Measurements from ENCODE around the gene HSD11B1.

HSD11B1 gene

DNA sequence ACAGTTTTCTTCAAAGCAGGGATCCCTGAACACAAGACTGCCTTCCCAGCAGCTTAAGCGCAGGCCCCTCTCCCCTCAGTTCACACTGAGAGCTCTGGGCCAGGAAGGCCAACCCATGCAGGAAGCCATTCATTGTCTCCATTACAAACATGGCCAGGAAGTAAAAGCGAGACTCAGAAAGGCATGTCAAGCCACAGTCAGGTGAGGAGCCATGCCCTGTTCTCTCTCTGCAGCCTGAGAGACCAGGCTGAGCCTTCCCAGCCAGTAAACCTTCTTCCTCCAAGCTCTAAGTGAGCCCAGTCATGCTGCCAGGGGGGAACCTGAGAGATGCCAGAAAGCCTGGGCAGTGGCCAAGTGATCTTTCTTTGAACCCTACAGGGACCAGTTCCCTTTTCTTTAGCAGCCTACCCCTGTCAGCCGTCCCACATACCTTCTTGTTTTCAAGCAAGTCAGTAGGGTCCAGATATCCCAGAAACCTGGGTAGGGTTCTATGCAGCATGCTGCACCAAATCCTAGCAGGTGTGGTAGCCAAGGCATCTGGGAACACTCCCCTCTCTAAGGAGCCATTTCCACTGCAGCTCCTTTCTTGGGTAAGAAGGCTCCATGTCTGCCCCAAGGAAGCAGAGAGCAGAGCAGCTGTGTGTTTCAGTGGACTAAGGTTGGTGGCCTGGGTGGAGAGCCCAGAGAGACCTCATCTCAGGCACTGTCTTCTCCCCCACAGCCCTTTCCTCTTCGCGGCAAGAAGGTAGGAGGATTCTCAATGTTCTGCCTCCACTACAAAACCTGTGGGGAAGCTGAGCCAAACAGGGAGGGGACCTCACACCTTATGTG lies 52.2 kb downstream of the HSD11B1 start:
- no peak for FAIRE-seq

DNA sequence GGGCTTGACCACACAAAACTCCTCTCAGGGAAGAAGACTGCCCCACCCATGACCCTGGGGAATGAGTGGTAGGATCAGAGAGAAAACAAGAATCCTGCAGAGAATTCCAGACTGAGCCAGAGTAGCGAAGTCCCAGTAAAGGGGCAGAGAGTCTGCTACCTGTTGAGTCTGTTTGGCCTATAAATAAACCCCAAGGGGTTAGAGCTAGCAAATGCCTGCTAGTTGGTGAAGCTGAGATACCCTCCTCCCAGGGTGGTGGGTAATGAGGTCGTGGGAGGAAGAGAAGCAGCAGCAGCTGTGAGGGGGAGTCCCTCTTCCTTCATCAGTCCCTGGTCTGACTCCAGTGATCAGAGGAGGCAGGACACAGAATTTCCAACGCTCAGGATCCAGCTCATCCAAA lies 53.8 kb downstream of the HSD11B1 start:
- no peak for FAIRE-seq

DNA sequence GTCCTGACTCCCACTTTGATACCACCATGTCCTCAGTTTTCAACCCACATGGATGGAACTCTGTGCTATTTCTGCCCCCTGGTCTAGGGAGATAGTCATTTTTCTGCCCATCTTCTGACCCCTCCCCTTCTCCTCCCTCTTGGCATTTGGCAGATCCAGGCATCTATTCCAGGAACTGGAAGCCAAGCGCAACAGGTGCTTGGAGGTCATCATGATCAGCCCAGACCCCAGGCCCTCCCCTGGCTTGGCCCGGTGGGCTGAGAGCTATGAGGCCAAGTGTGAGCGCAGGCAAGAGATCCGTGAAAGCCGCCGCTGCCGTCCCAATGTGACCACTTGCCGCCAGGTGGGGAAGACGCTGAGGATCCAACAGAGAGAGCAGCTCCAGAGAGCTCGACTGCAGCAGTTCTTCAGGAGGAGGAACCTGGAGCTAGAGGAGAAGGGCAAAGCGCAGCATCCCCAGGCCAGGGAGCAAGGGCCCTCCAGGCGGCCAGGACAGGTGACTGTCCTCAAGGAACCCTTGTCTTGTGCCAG lies 55.2 kb downstream of the HSD11B1 start:
- no peak for FAIRE-seq

DNA sequence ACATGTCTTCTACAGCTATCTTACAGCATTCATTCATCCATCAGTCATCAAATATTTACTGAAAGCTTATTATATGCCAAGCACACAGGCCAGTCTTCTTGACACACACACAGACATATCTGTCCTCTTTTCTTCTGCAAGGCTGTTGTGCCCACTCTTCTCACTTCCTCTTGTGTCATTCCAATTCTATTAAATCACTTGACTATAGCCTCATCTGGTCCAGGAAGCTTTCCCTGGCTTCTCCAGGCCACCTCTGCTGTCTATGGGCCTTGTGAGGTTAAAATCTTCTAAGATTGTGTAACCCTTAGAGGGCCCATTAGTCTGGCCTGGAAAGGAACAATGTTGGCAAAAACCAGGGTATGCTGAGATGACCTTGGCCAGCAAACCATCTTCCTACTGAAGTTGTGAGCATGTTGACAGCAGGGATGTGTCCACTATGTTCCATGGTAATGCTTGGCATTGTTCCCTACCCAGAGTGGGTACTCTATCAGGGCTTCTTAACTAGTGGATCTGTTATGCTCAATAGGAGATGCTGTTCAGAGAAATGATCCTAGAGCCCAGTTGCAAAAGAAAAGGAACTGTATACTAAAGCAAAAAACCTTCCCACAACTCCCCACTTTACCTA lies 56.5 kb downstream of the HSD11B1 start:
- FAIRE-seq: no peak

DNA sequence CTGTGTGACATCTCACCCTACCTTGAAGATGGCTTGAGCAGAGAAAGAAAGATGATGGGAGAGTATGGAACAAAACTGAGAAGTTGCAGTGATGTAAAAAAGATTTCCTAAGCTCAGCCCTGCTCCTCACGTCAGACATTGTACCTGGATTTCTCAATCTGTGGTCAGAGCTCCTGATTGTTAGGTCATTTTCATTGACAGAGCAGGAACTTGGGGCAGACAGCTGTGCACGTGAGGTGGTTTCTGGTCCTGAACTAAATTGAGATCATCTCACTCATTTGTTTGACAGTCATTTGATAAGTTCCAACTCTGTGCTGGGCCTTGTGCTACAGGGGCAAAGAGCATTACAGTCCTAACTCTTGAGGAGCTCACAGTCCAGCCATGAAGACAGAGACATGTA lies 61.4 kb downstream of the HSD11B1 start:
- FAIRE-seq: no peak

DNA sequence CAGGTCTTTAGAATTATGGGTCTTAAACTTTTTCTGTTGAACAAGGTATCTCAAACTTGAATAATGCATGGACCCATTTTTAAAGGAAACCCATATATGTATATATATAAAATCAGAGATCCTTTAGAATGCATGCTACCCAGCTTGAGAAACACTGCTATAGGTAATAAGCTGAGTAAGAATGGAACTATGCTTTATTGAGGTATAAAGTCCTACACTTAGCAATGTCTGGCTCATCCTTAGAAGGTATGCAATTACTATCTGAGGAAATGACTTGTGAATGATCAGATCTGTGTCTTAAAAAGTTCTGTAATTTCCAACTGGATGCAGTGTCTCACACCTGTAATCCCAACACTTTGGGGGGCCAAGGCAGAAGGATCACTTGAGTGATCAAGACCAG lies 62.5 kb downstream of the HSD11B1 start:
- no peak for FAIRE-seq

DNA sequence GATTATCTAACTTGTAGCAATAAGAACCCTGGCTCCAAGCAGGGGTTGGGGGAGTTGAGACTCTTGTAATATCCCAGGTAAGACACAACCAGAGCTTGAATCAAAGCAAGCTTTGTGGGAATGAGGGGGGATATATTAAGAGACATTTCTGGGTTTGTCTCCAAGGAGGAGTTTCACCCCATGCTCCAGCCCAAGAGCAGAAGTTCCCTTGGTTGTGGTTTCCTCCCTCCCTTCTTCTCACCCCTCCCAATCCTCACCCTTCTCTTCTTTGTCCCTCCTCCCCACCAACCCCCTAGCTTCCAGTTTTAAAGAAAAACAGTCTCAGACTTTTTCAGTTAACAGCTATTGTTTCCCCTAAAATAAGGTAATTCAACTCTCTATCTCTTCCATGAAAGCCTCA lies 63.1 kb downstream of the HSD11B1 start:
- no peak for FAIRE-seq

DNA sequence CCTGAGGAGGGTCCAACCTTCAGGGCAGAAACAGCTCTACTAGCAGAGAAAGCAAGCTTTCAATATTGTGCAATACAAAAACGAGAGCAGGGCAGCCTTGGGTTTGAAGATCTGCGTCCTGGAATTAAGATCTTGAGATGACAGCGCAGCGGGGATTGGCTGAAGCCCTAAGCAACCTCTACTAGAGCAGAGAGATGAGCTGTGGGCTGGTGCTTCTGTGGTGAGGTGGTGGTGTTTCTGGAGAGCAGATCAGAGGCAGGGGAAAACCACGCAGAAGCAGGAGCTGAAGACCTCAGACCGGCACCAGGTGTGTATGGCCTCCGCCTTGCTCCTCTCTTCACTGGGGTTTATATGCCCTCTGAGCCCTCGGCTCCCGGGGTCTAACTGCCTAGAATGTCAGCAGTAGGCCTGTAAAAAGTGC lies 63.7 kb downstream of the HSD11B1 start:
- FAIRE-seq: no peak

DNA sequence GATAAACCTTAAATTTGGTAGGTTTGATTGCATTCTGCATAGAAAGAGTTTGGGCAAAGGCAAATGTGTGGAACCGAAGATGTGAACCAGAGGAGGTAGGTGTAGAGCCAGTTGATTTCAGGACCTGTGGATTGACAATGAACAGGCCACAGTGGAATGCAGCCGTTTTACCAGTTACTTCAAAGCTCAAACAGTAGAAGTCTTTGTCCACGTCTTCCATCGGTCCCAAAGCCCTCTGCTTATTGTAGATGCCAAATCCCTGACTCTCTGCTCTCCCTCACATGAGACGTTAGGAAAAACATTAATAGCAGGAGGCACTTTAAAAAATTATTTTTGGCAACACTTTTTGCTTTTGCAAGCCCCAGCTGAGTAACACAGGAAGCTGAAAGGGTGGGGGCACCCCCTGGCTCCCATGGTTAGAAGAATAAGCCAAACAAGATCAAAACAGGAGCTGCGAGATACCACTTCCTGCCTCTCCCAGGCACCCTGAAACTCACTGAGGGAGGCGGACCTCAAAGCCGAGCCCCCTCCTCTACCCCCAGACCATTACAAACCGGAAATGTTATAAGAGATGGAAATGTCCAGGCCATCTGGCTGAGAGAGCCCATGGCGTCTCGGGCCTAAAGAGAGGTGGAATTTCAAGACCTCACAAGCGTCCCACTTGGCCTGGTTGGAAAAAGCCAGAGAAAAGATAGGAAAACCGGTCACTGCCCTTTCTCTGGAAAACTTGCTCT lies 64.7 kb downstream of the HSD11B1 start:
- FAIRE-seq: peak; percentile 99

DNA sequence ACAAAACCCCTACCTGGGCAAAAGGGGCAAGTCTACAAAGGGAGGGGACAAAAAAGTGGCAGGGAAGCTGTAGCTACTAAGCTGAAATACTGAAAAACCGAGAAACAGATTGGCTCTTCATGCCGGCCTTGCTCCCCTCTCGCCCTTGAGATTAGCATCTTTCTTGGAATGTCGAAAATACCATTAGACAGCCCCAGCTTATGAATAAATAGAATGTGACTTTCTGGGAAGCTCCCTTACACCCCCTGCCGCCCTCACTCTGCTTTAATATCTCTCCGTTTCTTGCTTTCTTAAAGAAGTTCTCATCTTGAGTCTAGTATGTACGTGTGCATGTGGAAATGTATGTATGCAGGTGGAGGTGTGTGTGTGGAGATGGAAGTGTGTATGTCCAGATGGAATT lies 65.3 kb downstream of the HSD11B1 start:
- peak; percentile 86 for FAIRE-seq

DNA sequence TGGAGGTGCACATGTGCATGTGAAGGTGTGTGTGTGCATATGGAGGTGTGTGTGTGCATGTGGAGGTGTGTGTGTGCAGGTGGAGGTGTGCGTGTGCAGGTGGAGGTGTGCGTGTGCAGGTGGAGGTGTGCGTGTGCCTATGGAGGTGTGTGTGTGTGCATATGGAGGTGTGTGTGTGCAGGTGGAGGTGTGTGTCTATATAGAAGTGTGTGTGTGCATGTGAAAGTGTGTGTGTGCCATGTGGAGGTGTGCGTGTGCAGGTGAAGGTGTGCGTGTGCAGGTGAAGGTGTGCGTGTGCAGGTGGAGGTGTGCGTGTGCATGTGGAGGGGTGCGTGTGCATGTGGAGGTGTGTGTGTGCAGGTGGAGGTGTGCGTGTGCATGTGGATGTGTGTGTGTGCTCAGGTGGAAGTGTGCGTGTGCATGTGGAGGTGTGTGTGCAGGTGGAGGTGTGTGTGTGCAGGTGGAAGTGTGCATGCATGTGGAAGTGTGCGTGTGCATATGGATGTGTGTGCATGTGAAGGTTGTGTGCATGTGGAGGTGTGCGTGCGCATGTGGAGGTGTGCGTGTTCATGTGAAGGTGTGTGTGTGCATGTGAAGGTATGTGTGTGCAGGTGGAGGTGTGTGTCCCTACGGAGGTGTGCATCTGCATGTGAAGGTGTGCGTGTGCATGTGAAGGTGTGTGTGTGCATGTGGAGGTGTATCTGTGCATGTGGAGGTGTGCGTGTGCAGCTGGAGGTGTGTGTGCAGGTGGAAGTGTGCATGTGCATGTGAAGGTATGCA lies 66.2 kb downstream of the HSD11B1 start:
- no peak for FAIRE-seq

DNA sequence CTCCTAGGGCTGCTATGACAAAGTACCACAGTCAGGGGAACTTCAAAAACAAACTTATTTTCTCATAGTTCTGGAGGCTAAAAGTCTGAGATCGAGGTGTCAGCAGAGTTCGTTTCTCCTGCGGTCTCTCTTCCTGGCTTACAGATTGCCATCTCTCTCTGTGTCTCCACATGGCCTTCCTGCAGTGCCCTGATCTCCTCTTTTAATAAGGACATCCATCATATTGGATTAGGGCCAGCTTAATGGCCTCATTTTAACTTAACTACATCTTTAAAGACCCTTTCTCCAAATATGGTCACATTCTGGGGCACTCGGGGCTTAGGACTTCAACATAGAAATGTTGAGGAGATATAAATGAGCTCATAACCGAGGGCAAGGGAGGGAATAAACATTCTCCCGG lies 67.5 kb downstream of the HSD11B1 start:
- FAIRE-seq: no peak

DNA sequence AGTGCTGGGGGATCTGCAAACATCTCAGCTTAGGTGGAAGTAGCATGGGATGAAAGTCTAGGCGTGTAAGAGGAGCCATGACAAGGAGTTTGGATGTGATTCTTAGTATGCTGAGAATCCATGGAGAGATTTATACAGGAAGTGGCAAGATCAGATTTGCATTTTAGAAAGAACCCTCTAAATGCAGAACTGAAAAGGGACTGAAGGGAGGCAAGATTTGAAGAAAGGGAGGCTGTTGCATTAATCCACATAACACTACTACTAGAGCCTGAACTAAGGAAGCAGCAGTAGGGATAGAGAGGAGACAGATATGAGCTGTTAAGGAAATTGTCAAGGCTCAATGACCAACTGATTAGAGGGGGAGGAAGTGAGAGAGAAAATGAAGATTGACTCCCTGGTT lies 69.9 kb downstream of the HSD11B1 start:
- FAIRE-seq: no peak

DNA sequence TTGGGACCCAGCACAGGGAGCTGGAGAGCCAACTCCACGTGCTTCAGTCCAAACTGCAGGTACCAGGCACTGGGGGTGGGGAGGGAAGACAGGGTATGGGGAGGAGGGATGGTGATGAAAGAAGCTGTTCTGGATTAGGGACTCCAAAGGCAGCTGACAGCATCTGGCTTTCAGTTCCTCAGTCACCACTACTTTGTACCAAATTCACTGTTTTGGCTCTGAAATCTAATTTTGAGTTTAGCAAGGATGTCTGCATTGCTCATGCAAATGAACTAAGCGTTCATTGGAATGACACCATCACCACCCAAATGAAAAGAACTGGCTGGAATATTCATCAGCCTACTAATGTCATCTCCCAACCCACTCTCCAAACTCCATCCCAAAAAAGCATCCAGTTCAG lies 71.0 kb downstream of the HSD11B1 start:
- no peak for FAIRE-seq

DNA sequence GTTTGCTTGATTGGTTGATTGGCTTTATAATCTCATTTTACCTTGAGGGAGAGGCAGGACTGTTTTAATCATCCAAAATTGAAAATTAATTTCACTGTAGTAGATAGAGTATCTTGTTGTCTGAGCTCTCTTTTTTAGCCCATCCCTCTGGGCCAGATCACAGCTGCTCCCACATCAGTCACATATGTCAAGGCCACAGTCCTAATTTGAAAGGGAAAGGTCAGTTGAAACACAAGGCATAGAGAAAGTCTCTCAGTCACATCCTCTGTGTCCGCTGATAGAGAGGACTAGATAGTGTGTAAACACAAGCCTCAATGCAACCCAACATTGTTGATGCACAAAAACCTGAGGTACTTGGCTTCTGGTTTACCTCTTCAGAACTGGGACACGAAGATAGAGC lies 72.9 kb downstream of the HSD11B1 start:
- FAIRE-seq: no peak

DNA sequence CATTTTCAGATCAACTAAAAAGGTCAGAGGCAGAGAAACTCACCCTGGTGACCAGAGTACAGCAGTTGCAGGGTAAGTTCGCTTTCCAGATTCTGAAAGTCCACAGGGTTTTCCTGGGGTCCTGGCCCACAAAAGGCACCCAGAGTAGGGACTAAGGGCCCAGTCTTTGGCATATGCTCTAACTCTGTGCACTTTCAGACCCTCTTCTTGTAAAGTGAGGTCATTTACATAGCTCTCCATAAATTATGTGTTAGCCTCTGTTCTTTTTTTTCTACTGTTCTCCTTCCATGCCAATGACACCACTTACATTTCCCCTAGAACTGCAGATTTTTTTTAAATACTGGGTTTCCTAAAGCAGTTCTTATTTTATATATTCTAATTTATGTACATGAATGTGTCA lies 73.5 kb downstream of the HSD11B1 start:
- FAIRE-seq: no peak

DNA sequence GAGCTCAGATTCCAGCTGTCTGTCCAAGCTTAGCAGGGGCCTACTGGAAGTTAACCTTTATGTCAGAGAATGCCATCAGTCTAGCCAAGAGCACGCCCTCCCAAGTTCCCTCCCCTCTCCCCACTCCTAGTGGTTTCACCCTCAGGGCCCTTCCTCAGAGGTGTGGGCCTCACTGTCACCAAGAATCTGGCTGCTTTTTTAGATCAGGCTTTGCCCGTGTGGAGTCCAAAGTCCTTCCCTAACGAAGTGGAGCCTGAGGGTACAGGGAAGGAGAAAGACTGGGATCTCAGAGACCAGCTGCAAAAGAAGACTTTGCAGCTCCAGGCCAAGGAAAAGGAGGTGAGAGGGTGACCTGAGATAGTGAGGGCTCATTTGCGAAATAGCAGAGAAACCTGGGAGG lies 75.6 kb downstream of the HSD11B1 start:
- no peak for FAIRE-seq

DNA sequence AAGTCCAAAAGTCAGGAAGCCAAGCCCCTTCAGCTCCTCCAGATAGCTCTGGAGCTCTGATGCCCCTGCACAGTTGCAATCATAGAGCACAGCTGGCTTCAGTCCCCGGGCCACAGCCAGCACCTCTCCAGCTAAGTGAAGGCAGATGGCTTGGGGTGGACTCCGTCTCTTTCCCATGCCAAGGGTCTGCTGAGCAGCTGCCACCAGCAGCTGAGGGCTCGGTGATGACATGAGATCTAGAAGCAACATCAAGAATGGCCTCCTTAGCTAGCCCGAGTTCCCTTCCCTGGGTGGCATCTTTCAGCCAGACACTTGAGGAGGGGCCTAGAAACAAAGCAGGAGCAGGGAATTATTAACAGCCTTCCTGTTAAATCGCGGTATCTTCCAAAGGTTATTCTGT lies 78.7 kb downstream of the HSD11B1 start:
- FAIRE-seq: no peak

All from A204.1 (cell line).